NOMO-1 treated with DMSO at 0.1 percent for 48 hours (cell line): ENCODE results near the gene RGS17.
"Not testable (repeated sequence)": the region's sequence is repeated elsewhere in the genome, so short reads cannot be mapped to it uniquely, and the experiment has no call there.

Source experiments
- DNase-seq: peaks from one replicate; lab custom pipeline; 2025; ENCODE audit not compliant: unreplicated experiment; lab: John Stamatoyannopoulos, UW

RGS17 gene

DNA sequence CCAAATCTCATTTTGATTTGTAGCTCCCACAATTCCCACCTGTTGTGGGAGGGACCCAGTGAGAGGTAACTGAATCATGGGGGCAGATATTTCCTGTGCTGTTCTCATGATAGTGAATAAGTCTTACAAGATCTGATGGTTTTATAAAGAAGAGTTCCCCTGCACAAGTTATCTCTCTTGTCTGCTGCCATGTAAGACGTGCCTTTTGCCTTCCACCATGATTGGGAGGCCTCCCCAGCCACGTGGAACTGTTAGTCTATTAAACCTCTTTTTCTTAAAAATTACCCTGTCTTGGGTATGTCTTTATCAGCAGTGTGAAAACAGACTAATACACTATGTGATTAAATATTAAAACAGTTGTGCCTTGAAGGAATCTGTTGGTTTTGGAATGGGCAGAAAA is 131.5 kb downstream of the RGS17 start:
- DNase-seq: not testable (repeated sequence)

DNA sequence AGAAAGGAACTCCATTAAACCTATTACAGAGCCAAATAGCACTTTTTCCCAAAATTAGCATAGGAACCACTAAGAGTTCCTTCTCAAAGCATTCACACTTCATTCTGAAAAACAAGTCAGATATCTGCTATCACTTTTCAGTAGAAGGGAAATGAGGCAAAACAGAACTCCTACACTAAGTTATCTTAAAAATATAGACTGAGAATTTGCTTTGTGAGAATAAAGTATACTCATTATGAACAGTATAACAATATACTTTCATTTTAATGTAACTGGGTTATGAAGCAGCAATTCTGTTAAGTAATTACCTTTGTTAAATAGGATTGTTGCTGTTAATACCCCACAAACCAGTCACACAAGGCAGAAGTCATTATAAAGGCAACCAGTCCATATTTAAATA is 137.2 kb downstream of the RGS17 start:
- DNase-seq: no peak

DNA sequence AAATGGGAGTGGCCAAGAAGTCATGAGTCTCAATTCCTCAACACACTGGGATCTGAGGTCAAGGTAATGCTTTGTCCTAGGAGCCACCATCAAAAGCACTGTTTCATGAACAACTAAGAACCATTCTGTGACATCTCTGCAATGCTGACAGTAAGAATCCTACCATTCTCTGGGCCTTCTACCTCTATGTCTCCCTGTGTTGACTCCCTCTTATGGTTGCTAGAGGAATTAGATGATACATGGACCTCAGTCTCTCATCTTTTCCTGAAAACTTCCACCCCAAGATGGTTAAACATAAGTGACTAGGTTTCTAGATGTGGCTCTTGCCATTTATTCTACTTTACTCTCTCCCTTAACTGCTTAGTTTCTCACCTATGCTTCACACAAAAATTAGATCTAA is 137.7 kb downstream of the RGS17 start:
- no peak for DNase-seq

DNA sequence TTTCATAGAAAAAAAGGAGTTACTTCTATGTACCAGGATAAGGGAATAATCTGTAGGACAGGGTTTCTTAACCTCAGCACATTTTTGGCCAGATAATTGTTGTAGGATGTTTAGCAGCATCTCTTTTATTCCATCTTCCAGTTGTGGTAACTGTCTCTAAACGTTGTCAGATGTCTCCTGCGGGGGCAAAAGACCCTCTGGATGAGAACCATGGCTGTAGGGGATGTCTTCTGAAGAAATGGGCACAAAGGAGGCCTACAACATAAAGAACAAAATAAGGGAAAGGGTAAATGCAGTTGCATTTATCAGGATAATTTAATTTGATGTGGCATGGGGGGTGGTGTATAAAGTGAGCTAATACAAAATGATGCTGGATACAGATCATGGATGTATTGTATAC is 144.1 kb downstream of the RGS17 start:
- DNase-seq: no peak

DNA sequence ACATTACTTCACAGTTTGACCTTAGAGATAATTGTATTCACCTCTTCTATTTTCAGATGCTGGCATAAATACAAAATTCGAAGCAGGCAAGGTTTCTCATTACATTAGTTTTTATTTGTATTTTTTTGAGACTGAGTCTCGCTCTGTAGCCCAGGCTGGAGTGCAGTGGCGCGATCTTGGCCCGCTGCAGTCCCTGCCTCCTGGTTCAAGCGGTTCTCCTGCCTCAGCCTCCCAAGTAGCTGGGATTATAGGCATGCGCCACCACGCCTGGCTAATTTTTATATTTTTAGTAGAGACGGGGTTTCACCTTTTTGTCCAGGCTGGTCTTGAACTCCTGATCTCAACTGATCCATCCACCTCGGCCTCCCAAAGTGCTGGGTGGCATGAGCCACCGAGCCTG is 145.8 kb downstream of the RGS17 start:
- not testable (repeated sequence) for DNase-seq

DNA sequence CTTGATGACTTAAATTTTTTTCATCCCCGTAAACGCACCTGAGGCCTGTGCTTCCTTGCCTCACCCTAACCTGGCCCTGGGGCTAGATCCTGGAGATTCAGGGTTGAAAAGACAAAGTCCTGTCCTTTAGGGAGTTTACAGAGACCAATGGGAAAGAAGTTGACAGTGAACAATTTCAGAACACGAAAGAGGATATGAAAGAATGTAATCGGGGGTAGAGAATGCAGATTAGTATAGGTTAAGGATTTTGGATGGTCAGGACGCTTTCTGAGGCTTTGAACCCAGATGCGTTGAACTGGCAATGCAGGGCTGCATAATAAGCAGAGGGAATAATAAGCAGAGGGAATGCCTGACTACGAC is 146.6 kb downstream of the RGS17 start:
- peak; percentile 49 for DNase-seq

DNA sequence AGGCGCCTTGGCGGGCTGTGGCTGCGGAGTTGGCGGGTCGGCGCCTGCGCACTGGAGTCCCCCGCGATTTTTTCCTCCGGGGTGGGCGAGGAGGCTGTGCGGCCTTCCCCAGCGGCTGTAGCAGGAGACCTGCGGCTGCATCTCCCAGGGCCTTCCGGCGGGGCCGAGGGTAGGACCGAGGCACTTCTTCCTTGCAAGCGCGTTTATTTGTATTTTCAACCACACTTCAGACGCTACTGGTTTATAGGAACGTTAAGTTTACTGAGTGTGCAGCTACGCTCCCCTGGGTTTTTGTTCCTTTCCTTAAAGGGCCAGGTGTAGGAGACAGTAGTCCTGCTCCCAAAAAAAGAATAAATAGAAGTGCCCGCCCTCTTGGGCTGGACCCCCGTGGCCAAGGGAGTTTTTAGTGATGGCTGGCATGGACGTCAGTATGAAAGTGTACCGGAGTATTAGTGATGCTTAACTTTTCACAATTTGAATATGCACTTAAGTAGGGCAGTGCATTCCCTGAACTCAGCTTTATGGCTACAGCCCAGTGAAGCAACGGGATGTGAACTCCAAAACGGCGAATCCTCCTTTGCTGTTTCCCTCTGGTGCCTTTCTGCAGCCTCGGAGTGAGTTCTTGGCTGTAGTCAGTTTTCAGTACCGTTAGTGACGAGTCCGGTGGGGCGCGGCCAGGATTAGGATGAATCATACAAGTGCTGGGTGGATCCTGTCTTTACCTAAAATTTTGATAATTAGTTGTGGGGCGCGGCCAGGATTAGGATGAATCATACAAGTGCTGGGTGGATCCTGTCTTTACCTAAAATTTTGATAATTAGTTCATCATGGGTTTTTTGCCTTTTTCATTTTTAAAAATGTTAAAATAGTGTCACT is 147.2 kb downstream of the RGS17 start:
- DNase-seq: peak; percentile 79

DNA sequence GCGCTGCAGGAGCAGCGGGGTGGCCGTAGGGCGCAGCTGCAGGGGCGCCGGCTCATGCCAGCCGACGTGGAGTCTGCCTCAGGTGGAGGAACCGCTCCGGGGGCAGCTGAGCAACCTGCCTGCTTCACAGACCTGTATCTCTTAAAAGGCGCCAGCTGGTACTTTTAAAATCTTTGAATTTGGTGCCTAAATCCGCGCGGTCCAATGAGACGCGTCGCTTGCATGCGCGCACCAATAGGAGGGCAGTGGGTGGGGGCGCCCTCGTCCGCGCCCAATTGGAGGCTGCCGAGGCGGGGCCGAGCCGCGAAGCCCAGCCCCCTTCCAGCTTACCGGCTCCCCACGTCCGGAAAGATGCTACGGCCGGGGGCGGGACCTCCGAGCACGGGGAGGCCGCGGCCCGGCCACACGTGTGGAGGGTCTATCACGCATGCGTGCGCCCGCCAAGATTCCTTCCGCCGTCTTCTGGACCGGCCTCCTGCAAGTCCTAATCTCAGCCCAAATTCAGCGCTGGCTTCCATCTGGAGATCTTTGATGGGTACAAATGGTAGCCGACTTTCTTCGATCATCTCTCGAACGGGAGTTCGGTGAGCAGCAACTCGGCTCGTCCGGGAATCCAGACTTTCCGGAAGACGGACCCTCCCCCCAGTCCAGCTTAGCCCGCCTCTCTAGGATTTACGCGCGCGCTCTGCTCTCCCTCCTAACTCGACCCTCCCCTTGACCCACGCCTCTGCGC is 148.0 kb downstream of the RGS17 start, which contains the start of gene FBXO5:
TSS of gene FBXO5 (minus strand) at position 138 of the 733 bp plus-strand sequence. CDS start at position 56, 82 bp downstream.
- DNase-seq: peak; percentile 95

DNA sequence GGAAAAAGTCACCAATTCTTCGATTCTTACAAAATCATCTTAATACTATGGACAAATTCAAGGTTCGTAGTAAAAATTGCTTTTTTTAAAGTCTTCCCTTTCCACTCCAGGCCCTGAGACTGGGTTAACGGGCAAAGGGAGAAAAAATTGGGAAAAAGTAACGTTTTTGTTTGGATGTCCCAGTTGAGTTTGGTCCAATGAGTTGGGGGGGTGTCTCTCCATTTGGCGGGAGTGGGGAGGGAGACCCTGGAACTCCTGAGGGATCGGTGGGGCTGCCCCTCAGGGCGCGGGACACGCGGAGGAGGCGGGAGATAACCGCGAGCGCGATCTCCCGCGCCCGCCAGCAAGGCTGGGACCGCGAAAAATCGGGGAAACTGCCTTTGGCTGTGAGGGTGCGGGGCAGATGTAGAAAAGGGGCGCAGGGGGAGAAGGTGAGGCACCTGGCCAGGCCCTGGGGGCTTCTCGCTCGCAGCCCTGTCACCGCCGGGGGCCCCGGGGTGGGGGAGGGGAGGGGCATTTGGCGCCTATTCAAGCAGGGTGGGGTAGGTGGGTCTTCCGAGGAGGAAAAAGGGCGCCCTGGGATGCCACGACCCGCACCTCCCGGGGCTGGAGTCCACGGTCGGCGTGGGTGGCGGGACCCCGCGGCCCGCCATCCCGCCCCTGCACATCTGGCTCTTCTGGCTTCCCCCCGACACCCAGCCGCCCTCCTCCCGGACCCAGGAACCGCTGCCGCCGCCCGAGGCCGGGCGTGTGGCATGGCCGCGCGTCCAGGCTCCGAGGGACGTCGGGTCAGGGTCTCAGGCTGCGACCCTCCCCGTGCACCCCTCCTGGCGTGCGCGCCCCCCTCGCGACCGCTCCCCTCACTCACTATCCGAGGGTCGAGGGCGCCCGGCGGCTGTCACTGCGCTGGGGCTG is 148.8 kb downstream of the RGS17 start:
- no peak for DNase-seq

DNA sequence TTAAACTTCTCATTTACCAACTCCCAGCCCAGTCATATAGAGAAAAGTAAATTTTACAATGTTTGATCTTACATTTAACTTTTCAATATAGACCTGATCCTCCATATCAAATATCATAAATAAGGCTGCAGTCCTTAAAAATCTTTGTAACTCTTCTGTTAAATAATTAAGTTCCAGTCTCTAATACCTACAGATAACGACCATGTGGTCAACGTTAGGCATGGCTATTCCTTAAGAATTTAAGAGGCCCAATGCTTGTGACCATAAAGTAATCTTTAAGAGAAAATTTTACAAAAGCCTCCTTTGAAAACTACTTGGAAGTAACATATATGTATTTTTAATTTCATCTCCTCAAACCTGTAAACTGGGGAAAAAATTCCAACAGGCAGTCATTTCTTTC is 149.9 kb downstream of the RGS17 start:
- DNase-seq: no peak

DNA sequence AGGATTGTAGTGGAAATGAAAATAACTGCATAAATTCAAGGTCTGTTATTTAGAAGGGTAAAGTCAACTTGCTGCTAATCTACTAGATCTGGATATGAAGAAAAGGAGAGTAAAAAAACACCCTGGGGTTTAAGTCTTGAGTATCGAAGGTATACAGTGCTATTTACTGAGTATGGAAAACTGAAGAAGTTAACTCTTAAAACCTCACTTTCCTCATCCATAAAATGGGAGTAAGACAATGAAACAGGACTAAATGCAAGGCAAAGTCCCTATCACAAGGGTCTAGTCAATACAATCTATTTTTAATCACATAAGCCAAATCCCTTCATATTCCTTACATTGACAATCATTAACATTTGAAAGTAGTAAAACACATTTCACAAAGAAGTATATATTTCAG is 150.4 kb downstream of the RGS17 start:
- DNase-seq: no peak

DNA sequence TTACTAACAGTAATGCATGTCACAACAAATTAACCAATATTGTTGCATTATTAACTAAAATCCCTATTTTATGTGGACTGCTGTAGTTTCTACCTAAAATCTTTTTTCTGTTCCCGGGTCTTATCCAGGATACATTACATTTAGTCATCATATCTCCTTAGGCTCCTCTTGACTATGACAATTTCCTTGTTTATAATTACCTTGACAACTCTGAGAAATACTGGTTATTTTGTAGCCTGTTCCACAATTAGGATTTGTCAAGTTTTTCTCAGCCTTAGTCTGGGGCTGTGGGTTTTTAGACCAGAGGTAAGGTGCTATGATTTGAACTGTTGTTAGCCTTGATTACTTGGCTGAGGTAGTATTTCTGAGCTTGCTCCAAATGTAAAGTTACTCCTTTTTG is 152.0 kb downstream of the RGS17 start:
- DNase-seq: no peak

DNA sequence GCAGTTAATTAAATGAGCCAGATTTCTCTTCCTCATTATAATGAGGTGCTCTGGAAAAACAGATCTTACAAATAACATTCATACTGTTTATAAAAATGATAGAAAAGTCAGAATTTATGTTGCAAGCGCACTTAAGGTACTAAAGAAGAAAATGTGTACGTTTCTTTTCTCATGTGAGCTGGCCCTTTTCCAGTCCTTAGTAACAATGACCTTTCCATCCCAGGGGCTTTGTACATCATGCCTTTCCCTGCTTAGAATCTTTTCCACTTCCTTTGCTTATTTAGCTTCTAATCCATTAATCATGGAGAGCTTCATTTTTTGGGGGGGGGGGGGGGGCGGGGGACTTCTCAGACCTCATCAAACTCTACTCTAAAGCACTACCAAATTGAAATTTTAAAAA is 153.0 kb downstream of the RGS17 start:
- no peak for DNase-seq

DNA sequence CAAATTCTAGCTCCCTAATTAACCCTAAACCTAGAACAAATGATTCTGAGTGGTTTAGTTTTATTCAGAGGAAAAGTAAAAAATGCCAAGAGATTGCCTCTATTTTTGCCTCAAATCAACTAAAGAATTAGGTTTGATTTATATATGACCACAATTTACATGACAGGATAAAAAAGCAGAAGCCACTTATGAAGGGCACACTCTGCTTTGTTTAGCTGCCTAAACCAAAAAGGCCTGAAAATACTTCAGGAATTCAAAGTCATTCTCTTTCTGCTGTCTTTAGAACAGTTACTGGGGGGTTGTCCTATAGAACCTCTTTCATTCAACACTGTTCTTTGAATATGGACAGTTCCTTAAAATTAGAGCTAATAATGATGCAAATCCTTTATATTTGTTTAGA is 153.5 kb downstream of the RGS17 start:
- DNase-seq: peak; percentile 41

DNA sequence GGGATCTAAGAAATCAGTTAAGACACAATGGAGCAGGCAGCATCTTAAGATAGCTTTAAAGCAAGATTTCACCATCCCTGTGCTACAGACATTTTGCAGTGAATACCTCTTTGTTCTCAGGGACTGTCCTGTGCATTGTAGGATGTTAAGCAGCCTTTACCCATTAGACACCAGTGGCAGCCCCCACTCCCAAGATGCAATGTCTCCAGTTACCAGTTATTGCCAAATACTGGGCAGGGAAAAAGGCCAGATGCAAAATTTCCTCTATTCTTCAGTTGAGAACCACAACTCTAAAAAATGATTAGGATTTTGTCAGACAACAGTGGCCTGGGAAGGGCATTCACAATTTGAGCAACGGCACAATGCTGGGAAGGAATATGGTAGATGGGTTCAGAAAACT is 154.3 kb downstream of the RGS17 start:
- no peak for DNase-seq

DNA sequence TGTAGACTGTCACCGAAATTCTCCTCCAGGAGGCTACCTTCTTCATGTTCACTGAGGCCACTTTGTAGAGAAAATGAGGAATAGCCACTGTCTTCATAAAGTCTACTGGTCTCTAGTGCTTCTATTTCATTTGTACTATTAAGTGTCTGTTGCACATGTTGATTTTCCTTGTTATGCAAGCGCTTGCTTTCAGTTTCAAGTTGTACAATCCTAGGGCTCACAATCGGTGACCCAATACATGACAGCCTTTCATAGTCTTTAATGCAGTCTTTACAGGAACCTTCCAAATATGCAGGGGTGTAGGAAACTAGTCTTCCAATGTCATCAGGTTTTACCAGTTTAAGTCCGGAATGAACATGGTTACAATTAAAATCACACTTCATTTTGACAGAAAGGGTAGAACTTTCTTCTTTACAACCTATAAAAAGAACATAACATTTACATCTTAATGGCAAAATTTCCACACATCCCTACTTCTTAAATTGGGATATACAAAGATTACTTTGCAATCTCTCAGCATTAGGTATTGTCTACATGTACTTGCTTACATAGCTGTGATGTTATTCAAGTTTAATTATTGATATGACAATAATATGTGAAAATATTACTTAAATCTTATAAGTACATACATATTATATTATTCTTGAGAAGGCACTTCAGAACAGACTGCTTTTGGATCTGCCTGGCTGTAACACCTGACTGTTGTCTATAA is 155.7 kb downstream of the RGS17 start:
- DNase-seq: peak; percentile 87

DNA sequence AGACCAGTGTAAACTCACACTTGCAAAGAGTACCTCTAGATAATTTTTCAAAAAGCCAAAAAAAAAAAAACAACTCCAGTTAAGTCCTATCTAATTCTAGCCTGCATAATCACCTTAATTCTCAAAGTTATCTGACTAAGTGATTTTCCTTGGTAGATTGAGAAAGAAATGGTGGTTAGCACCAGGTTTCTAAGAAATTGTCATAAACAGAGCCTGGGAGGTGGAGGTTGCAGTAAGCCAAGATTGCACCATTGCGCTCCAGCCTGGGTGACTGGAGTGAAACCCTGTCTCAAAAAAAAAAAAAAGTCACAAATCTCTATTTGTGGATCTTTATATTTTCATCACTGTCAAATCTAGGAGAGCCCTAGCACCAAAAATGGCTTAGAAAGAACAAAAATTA is 157.2 kb downstream of the RGS17 start:
- DNase-seq: no peak

DNA sequence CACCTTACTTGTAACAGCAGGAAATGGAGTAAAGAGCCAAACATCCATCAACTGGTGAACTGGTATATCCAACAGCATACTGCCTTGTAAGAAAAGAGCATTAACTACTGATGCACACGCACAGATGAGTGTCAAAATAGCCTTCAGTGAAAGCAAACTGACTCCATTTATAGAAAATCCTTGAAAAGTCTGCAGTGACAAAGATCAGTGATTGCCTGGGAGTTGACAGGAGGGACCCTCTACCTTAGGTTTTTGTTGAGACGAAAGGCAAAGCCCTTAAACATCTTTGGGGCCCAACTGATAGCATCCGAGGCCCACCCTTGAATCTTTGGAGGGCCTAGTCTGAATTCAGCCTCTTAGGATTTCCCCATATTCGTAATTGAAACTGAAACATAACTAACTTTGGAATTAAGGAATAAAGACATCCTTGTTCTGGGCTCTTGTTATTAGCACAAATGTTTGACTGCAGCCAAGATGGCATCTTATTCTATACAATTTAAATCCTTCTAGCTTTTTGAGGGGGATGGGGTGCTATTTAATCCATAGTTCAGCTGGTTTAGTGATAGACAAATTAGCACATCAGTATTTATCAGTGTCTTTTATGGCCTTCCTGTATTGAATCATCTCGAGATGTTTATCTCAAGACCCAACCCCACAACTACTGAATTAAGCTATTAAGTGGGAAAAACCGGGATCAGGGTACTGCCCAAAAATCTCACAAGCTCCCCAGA is 161.2 kb downstream of the RGS17 start:
- no peak for DNase-seq

DNA sequence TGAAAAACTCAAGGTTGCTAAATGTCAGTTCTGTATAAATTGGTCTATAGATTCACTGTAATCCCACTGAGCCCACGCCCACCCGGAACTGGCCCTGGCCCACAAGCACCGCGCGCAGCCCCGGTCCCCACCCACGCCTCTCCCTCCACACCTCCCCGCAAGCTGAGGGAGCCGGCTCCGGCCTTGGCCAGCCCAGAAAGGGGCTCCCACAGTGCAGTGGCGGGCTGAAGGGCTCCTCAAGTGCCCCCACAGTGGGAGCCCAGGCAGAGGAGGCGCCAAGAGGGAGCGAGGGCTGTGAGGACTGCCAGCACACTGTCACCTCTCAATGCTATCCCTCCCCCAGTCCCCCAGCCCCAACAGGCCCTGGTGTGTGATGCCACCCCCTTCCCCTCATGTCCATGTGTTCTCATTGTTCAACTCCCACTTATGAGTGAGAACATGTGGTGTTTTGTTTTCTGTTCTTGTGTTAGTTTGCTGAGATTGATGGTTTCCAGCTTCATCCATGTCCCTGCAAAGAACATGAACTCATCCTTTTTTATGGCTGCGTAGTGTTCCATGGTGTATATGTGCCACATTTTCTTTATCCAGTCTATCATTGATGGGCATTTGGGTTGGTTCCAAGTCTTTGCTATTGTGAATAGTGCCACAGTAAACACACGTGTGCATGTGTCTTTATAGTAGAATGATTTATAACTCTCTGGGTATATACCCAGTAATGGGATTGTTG is 164.8 kb downstream of the RGS17 start:
- not testable (repeated sequence) for DNase-seq
